Dedifferentiated amniotic fluid mesenchymal stem cell (primary cell): Measurements from ENCODE around the gene PTPRG.
A peak's percentile ranks its signal among the peaks of the same experiment; 100 is the strongest.

Source experiments
- DNase-seq: peaks from one replicate; pipeline ENCODE4 v3.0.0-alpha.2; 2016; ENCODE audit errors: extremely low spot score

PTPRG gene

GRCh38 chr3:61927332-61927731 lies 366.0 kb downstream of the PTPRG start:
- peak; percentile 88 for DNase-seq

GRCh38 chr3:61928039-61928438 lies 366.7 kb downstream of the PTPRG start:
- no peak for DNase-seq

- DNase-seq: no peak
Observed at GRCh38 chr3:61928776-61929314, 367.5 kb downstream of the PTPRG start.

DNA sequence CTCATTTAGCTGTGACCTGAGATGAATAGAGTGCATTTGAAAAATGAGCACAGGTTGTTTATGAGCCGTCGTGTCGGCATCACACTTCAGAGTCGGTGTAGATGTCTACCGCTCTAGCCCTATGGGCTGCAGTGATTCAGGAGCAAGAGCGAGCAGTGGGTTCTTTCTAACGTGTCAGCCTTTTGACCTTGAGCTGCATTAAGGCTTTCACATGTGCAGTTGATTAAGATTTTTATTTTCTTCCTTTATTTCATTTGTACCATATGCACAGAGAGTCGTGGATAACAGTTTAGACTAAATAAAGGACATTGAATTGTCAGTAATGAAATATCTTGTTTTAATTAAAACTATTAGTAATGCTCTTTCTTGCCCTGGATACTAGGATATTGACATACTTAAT lies 368.2 kb downstream of the PTPRG start:
- no peak for DNase-seq

GRCh38 chr3:61932499-61932898 lies 371.1 kb downstream of the PTPRG start:
- DNase-seq: no peak

- DNase-seq: no peak
Observed at GRCh38 chr3:61933798-61934504, 372.6 kb downstream of the PTPRG start.

GRCh38 chr3:61934505-61934871 lies 373.1 kb downstream of the PTPRG start:
- DNase-seq: no peak

GRCh38 chr3:61935814-61936213 lies 374.4 kb downstream of the PTPRG start:
- no peak for DNase-seq

GRCh38 chr3:61936344-61936937 lies 375.1 kb downstream of the PTPRG start:
- no peak for DNase-seq

DNA sequence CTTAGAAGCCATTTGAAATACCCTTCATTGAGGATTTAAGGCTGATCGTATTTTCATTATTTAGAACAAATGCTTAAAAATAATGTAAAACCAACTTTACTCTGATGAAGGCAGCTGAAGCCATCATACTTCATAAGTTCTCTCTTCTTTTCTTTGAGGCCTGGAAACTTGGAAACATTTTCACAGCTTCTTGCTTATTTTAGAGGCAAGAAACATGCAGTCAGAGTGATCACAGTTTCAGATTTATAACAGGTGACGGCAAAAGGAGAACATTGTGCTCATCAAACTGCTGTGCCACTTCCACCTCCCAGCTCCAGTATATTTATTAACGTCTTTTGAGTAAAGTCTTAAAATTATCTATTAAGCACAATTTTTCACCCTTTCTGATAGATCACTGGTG lies 376.1 kb downstream of the PTPRG start:
- DNase-seq: no peak

DNA sequence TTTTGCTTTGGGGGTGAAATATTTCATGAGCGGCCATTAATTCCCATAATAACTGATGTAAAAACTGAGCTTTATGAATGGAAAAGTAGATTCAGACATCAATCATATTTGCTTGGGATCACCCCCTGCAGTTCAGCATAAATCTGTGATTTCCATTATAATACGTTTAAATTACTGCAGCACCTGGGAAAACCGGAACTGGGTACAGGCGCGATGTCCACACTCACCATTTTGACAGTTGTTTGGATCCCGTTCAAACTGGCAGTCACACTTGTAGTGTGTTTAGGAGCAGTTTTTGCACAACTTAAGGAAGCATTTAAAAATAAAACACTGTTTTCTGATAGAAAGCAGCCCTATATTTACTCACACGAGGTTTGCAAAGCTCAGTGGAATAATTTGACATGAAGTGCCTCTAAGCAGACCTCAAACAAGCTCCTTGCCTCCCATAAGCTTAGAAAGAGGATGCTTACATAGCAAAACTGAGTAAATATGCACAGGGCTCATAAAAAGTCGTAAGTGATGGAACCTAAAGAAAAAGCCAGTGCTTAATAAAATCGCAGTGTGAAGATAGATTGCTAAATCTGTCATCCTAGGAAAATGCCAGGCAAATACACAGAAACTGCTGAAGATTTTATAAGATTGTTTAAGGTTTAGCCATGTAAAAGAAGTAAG lies 377.6 kb downstream of the PTPRG start:
- DNase-seq: no peak

GRCh38 chr3:61940236-61940635 lies 378.9 kb downstream of the PTPRG start:
- no peak for DNase-seq

DNA sequence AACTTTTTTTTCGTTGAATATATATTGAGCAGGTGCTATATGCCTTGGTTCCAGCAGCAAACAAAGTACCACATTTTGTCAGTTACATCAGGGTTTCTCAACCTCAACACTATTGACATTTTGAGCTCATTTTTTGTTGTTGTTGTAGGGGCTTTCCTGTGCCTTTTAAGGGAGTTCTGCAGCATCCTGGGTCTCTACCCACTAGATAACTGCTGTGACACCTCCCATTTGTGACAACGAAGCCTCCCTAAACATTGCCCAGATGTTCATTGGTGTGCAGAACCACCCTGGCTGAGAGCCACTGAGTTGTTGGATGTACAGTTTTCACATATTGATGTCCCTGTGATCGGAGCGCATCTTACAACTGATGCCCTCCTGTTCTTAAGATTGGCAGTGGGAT lies 382.6 kb downstream of the PTPRG start:
- DNase-seq: no peak

- DNase-seq: no peak
Observed at GRCh38 chr3:61944726-61945125, 383.4 kb downstream of the PTPRG start.

GRCh38 chr3:61945657-61946056 lies 384.3 kb downstream of the PTPRG start:
- DNase-seq: no peak

DNA sequence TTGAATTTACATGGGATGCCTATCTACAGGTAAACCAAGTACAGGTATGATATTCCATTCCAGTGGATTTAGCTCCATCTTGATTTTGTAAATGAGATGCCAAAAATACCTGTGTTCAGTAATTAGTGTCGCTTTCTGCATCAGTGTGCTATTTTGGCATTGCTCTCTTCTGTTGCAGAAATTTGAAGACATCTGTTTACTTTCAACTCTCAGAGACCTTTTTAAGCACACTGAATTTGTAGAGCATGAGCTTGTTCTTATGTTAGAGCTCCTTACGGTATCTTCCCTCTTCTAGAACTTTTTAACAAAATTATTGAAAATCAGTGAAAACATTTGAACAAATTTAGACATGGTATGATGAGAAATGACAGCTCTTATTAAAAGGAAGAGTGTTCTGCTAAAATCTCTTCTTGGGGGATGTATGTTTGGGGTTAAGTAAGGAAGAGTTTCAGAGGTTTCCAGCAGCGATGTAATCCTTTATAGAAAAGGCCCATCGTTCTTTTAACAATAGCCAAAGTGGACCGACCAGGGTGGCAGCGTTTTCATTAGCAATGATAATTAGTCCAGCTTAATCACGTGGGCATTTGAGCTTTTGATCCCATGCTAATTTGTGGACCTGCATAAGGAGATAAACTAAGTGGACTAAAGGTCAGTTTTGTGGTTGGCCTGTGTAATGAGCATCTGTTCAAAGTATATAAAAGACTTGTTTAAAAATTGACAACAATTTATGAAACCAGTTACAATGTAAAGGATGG lies 385.4 kb downstream of the PTPRG start:
- no peak for DNase-seq

- DNase-seq: no peak
Observed at GRCh38 chr3:61947456-61947855, 386.1 kb downstream of the PTPRG start.

GRCh38 chr3:61948699-61949305 lies 387.4 kb downstream of the PTPRG start:
- no peak for DNase-seq

- no peak for DNase-seq
Observed at GRCh38 chr3:61954097-61954540, 392.7 kb downstream of the PTPRG start.

GRCh38 chr3:61955483-61955882 lies 394.1 kb downstream of the PTPRG start:
- DNase-seq: no peak

- no peak for DNase-seq
Observed at GRCh38 chr3:61956236-61956635, 394.9 kb downstream of the PTPRG start.

DNA sequence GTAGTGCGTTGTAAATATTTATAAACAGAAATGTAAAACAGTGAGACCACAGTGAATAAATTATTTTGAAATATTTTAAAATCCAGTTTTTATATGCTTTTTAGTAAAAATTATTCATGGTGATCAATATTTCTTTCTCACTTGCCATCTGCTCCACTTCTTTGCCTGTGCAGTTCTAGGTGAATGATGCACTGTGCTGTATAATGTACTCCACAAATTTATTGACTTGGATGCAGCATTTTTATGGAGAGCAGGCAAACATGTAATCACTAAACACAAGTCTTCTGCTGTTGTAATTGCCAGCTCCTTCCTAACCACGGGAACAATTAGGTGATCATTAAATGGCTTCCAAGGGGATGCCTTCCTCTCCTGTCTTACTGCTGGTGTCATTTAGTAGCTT lies 395.9 kb downstream of the PTPRG start:
- no peak for DNase-seq
